Measurements from ENCODE around the gene CTR9. TPM values are rescaled to one million over a fixed set of nuclear protein-coding genes. Genes with fewer than 3 reads are reported as not detected.
A peak's percentile ranks its signal among the peaks of the same experiment; 100 is the strongest.

The CTR9 gene
- total and polyA plus RNA-seq, 9 of the 15 experiments (the other 6 are each of a cell fraction or from before 2014, with no cell fraction given) = 25.4 to 79.3 (median 47.3) TPM

DNA sequence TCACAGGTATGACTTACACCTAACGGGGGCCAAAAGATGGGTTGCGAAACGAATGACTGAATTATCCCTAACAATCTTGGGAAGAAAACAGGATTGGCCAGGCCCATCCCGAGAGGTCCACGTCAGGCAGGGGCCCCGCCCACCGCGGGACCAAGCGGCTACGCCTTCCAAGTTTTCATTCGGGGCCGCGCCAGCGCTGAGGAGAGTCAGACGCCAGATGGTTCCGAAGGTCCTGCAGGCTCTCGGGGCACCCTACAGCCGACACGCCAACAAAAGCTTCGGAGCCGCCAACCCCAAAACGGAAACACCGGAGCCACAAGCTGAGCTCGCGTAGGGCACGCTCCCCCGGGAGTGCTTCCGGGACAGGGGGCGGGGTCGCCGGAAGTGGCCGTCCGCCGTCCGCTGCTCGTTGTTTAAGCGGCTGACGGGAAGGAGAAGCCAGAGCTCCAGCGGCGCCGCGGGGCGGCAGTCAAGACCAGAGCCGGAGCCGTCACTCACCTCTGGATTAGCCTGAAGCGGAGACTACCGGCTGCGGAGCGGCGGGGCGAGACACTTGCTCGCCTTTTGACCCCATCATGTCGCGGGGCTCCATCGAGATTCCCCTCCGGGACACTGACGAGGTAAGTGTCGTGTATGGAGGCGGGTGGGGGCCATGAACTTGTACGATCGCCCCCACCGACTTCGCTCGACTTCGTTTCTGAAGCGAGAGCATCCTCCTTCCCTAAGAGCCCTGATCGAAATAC, at the start of gene CTR9 (continued):
- TF ChIP-seq, protein P1, sequence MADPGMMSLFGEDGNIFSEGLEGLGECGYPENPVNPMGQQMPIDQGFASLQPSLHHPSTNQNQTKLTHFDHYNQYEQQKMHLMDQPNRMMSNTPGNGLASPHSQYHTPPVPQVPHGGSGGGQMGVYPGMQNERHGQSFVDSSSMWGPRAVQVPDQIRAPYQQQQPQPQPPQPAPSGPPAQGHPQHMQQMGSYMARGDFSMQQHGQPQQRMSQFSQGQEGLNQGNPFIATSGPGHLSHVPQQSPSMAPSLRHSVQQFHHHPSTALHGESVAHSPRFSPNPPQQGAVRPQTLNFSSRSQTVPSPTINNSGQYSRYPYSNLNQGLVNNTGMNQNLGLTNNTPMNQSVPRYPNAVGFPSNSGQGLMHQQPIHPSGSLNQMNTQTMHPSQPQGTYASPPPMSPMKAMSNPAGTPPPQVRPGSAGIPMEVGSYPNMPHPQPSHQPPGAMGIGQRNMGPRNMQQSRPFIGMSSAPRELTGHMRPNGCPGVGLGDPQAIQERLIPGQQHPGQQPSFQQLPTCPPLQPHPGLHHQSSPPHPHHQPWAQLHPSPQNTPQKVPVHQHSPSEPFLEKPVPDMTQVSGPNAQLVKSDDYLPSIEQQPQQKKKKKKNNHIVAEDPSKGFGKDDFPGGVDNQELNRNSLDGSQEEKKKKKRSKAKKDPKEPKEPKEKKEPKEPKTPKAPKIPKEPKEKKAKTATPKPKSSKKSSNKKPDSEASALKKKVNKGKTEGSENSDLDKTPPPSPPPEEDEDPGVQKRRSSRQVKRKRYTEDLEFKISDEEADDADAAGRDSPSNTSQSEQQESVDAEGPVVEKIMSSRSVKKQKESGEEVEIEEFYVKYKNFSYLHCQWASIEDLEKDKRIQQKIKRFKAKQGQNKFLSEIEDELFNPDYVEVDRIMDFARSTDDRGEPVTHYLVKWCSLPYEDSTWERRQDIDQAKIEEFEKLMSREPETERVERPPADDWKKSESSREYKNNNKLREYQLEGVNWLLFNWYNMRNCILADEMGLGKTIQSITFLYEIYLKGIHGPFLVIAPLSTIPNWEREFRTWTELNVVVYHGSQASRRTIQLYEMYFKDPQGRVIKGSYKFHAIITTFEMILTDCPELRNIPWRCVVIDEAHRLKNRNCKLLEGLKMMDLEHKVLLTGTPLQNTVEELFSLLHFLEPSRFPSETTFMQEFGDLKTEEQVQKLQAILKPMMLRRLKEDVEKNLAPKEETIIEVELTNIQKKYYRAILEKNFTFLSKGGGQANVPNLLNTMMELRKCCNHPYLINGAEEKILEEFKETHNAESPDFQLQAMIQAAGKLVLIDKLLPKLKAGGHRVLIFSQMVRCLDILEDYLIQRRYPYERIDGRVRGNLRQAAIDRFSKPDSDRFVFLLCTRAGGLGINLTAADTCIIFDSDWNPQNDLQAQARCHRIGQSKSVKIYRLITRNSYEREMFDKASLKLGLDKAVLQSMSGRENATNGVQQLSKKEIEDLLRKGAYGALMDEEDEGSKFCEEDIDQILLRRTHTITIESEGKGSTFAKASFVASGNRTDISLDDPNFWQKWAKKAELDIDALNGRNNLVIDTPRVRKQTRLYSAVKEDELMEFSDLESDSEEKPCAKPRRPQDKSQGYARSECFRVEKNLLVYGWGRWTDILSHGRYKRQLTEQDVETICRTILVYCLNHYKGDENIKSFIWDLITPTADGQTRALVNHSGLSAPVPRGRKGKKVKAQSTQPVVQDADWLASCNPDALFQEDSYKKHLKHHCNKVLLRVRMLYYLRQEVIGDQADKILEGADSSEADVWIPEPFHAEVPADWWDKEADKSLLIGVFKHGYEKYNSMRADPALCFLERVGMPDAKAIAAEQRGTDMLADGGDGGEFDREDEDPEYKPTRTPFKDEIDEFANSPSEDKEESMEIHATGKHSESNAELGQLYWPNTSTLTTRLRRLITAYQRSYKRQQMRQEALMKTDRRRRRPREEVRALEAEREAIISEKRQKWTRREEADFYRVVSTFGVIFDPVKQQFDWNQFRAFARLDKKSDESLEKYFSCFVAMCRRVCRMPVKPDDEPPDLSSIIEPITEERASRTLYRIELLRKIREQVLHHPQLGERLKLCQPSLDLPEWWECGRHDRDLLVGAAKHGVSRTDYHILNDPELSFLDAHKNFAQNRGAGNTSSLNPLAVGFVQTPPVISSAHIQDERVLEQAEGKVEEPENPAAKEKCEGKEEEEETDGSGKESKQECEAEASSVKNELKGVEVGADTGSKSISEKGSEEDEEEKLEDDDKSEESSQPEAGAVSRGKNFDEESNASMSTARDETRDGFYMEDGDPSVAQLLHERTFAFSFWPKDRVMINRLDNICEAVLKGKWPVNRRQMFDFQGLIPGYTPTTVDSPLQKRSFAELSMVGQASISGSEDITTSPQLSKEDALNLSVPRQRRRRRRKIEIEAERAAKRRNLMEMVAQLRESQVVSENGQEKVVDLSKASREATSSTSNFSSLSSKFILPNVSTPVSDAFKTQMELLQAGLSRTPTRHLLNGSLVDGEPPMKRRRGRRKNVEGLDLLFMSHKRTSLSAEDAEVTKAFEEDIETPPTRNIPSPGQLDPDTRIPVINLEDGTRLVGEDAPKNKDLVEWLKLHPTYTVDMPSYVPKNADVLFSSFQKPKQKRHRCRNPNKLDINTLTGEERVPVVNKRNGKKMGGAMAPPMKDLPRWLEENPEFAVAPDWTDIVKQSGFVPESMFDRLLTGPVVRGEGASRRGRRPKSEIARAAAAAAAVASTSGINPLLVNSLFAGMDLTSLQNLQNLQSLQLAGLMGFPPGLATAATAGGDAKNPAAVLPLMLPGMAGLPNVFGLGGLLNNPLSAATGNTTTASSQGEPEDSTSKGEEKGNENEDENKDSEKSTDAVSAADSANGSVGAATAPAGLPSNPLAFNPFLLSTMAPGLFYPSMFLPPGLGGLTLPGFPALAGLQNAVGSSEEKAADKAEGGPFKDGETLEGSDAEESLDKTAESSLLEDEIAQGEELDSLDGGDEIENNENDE (IDR thresholded peaks at IDR 0.05; ENCODE audit: low read depth, low read length) = no peak
- TF ChIP-seq ZFPM2 (CRISPR knock-in tag; IDR thresholded peaks at IDR 0.05) (no peak), MAZ (CRISPR knock-in tag; conservative IDR thresholded peaks at IDR 0.05 in 1 of 2, IDR thresholded peaks at IDR 0.05 in 1 of 2) (peak; percentile 93 to 94), CCNT2 (IDR thresholded peaks at IDR 0.05; ENCODE audit: borderline replicate concordance, extremely low read depth, insufficient read length, low read depth, low read length) (peak; percentile 79), ZNF583 (CRISPR knock-in tag; IDR thresholded peaks at IDR 0.05) (no peak), MEIS2 (IDR thresholded peaks at IDR 0.05; ENCODE audit: partially characterized antibody) (peak; percentile 81), ZNF780A (CRISPR knock-in tag; IDR thresholded peaks at IDR 0.05) (no peak), MAFK (IDR thresholded peaks at IDR 0.05; ENCODE audit: low read length) (no peak), BRD9 (IDR thresholded peaks at IDR 0.05; ENCODE audit: low read depth, partially characterized antibody) (no peak)
- TF ChIP-seq, protein P2, sequence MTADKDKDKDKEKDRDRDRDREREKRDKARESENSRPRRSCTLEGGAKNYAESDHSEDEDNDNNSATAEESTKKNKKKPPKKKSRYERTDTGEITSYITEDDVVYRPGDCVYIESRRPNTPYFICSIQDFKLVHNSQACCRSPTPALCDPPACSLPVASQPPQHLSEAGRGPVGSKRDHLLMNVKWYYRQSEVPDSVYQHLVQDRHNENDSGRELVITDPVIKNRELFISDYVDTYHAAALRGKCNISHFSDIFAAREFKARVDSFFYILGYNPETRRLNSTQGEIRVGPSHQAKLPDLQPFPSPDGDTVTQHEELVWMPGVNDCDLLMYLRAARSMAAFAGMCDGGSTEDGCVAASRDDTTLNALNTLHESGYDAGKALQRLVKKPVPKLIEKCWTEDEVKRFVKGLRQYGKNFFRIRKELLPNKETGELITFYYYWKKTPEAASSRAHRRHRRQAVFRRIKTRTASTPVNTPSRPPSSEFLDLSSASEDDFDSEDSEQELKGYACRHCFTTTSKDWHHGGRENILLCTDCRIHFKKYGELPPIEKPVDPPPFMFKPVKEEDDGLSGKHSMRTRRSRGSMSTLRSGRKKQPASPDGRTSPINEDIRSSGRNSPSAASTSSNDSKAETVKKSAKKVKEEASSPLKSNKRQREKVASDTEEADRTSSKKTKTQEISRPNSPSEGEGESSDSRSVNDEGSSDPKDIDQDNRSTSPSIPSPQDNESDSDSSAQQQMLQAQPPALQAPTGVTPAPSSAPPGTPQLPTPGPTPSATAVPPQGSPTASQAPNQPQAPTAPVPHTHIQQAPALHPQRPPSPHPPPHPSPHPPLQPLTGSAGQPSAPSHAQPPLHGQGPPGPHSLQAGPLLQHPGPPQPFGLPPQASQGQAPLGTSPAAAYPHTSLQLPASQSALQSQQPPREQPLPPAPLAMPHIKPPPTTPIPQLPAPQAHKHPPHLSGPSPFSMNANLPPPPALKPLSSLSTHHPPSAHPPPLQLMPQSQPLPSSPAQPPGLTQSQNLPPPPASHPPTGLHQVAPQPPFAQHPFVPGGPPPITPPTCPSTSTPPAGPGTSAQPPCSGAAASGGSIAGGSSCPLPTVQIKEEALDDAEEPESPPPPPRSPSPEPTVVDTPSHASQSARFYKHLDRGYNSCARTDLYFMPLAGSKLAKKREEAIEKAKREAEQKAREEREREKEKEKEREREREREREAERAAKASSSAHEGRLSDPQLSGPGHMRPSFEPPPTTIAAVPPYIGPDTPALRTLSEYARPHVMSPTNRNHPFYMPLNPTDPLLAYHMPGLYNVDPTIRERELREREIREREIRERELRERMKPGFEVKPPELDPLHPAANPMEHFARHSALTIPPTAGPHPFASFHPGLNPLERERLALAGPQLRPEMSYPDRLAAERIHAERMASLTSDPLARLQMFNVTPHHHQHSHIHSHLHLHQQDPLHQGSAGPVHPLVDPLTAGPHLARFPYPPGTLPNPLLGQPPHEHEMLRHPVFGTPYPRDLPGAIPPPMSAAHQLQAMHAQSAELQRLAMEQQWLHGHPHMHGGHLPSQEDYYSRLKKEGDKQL (CRISPR knock-in tag; IDR thresholded peaks at IDR 0.05; ENCODE audit: borderline replicate concordance) = 0 out of 2 replicates have a peak, but pooled peaks have one; percentile 63
